ENCODE data around the gene AMD1. TPM values are rescaled to one million over a fixed set of nuclear protein-coding genes. Genes with fewer than 3 reads are reported as not detected.

Gene AMD1
- total and polyA plus RNA-seq, 2 of the 8 experiments (the other 6 are each of a cell fraction or from before 2014, with no cell fraction given), result 60.9 to 177 TPM

DNA sequence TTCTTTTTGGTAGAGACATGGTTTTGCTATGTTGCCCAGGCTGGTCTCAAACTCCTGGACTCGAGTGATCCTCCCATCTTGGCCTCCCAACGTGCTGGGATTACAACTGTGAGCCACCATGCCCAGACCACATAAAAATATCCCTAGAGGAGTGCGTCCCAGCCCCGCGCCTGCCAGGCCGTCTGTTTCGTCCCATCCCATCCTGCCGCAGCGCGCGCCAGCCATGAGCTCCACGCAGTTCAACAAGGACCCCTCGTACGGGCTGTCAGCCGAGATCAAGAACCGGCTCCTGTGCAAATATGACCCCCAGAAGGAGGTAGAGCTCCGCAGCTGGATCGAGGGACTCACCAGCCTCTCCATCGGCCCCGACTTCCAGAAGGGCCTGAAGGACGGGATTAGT lies 16.6 kb upstream of the AMD1 start (continued):
- TF ChIP-seq CHD7 (IDR thresholded peaks at IDR 0.05; ENCODE audit: insufficient replicate concordance, low read length) (no peak), GABPA (IDR thresholded peaks at IDR 0.05; ENCODE audit: borderline replicate concordance, insufficient read depth, low read length) (no peak), CHD1 (IDR thresholded peaks at IDR 0.05; ENCODE audit: low read depth, low read length) (no peak), BACH1 (IDR thresholded peaks at IDR 0.05; ENCODE audit: low read length) (no peak), CREB1 (IDR thresholded peaks at IDR 0.05) (no peak)

All from H1 (cell line).